Kidney epithelial cell (primary cell): ENCODE data around the gene GAPDH. TPM values are rescaled to one million over a fixed set of nuclear protein-coding genes. Genes with fewer than 3 reads are reported as not detected.

Experiments used
- DNase-seq: peaks from one replicate; pipeline ENCODE4 v3.0.0-alpha.2; 2010; ENCODE audit warnings: low read depth
- H3K27me3 ChIP-seq: 2 replicates; pipeline ENCODE4 v1.6.0; 2011; ENCODE audit warnings: low read length; ENCODE audit not compliant: control insufficient read depth, insufficient read depth
- H3K36me3 ChIP-seq: 2 replicates; pipeline ENCODE4 v1.5.1; 2011; ENCODE audit warnings: low read length; ENCODE audit not compliant: control insufficient read depth, insufficient read depth
- H3K4me3 ChIP-seq: 2 replicates; pipeline ENCODE4 v1.5.1; 2011; ENCODE audit warnings: low read depth, mild to moderate bottlenecking, control low read depth, low read length
- total RNA-seq: library from RNA; depleted of rRNA; stranded (reverse); fragments of >200 nt; gene quantifications from 2 replicates; pipeline ENCODE4 v1.2.3, GENCODE V29; 2015
- TF ChIP-seq, protein P1 (sequence below): IDR thresholded peaks from 2 replicates; pipeline ENCODE4 v1.5.1; 2011; ENCODE audit warnings: mild to moderate bottlenecking, moderate library complexity, low read length, control low read depth, inconsistent platforms; ENCODE audit not compliant: insufficient read depth, poor library complexity, severe bottlenecking

The GAPDH gene
- total RNA-seq, 1 donor from 2014 or later: 3,951 TPM

DNA sequence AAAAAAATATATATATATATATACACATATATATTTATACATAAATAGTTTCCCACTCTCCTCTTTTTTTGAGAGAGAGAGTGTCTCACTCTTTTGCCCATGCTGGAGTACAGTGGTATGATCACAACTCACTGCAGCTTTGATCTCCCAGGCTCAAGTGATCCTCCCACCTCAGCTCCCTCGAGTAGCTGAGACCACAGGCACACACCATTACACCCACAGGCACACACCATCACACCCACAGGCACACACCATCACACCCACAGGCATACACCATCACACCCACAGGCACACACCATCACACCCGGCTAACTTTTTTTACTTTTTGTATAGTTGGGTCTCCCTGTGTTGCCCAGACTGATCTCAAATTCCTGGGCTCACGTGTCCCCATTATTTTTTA is 14.1 kb upstream of the GAPDH start:
- DNase-seq: no peak
- TF ChIP-seq, protein P1, sequence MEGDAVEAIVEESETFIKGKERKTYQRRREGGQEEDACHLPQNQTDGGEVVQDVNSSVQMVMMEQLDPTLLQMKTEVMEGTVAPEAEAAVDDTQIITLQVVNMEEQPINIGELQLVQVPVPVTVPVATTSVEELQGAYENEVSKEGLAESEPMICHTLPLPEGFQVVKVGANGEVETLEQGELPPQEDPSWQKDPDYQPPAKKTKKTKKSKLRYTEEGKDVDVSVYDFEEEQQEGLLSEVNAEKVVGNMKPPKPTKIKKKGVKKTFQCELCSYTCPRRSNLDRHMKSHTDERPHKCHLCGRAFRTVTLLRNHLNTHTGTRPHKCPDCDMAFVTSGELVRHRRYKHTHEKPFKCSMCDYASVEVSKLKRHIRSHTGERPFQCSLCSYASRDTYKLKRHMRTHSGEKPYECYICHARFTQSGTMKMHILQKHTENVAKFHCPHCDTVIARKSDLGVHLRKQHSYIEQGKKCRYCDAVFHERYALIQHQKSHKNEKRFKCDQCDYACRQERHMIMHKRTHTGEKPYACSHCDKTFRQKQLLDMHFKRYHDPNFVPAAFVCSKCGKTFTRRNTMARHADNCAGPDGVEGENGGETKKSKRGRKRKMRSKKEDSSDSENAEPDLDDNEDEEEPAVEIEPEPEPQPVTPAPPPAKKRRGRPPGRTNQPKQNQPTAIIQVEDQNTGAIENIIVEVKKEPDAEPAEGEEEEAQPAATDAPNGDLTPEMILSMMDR: no peak
- Histone ChIP-seq H3K4me3 (no peak overlapping the region), H3K36me3 (peaks cover 1% of the 10 kb centered on the region), H3K27me3 (no peaks in the 10 kb centered on the region)

DNA sequence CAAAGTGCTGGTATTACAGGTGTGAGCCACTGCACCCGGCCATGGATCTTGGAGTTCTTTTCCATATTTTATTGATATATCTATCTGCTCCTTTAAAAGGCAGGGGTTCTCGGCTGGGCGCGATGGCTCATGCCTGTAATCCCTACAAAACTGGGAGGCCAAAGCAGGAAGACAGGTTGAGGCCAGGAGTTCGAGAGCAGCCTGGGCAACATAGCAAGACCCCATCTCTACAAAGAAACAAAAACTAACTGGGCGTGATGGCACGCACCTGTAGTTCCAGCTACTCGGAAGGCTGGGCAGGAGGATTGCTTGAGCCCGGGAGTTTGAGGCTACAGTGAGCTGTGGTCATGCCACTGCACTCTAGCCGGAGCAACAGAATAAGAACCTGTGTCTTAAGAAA is 12.1 kb upstream of the GAPDH start:
- no peak for DNase-seq
- TF ChIP-seq, protein P1: no peak
- H3K27me3 ChIP-seq: no peaks in the 10 kb centered on the region
- no peaks in the 10 kb centered on the region for H3K36me3 ChIP-seq
- no peak overlapping the region for H3K4me3 ChIP-seq

DNA sequence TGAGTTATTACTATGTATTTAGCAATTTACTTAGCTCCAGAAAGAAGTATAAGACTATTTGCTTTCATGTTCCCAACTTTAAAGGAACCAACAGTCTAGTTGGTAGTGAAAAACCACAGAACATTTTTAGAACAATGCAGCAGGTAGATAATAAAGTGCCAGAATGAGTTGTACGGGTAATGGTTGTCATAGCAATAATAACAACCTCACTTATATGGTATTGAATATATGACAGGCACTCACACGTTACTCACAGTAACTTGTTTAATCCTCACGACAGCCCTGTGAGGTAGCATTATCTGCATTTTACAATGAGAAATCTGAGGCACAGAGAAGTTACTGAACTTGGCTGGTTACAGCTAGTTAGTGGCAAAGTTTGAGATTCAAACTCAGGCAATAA is 10.6 kb upstream of the GAPDH start:
- TF ChIP-seq, protein P1: no peak
- no peak for DNase-seq
- no peaks in the 10 kb centered on the region for H3K27me3 ChIP-seq
- no peaks in the 10 kb centered on the region for H3K36me3 ChIP-seq
- H3K4me3 ChIP-seq: no peak overlapping the region

DNA sequence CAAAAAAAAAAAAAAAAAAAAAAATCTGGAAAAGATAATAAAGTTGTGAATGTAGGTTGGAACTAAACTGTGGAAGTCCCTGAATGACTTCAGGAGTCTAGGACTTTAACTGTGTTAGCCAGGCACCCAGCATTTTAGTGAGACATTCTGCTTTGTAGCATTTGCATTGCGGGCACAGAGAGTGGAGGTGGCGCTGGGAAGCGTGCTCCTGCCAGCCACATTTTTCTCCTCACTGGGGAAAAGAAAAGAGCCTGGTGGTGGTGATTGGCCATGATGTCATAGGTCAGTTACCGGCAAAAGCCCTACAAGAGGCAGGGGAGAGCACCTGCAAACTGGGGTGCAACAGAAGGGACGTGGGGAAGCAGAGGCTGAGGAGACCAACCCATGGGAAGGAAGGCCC is 9.7 kb upstream of the GAPDH start:
- Histone ChIP-seq H3K36me3 (no peaks in the 10 kb centered on the region), H3K27me3 (no peaks in the 10 kb centered on the region)
- TF ChIP-seq, protein P1: no peak

DNA sequence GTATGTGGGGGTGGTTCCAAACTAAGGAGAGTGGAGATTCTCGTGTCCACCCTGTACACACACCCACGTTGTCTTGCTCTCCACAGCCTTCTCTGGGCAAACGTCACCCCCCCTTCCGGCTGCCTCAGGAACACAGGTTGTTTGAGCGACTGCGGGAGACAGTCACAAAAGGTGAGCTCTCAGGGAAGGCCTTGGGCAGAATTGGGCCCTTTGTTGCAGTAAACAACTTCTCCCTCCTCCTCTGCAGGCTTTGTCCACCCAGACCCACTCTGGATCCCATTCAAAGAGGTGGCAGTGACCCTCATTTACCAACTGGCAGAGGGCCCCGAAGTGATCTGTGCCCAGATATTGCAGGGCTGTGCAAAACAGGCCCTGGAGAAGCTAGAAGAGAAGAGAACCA is 8.1 kb upstream of the GAPDH start:
- no peaks in the 10 kb centered on the region for H3K27me3 ChIP-seq
- TF ChIP-seq, protein P1: no peak
- no peaks in the 10 kb centered on the region for H3K36me3 ChIP-seq
- DNase-seq: no peak
- no peak overlapping the region for H3K4me3 ChIP-seq

More for the DNA sequence above, 9.7 kb upstream of the GAPDH start:
- DNase-seq: no peak
- H3K4me3 ChIP-seq: no peak overlapping the region

DNA sequence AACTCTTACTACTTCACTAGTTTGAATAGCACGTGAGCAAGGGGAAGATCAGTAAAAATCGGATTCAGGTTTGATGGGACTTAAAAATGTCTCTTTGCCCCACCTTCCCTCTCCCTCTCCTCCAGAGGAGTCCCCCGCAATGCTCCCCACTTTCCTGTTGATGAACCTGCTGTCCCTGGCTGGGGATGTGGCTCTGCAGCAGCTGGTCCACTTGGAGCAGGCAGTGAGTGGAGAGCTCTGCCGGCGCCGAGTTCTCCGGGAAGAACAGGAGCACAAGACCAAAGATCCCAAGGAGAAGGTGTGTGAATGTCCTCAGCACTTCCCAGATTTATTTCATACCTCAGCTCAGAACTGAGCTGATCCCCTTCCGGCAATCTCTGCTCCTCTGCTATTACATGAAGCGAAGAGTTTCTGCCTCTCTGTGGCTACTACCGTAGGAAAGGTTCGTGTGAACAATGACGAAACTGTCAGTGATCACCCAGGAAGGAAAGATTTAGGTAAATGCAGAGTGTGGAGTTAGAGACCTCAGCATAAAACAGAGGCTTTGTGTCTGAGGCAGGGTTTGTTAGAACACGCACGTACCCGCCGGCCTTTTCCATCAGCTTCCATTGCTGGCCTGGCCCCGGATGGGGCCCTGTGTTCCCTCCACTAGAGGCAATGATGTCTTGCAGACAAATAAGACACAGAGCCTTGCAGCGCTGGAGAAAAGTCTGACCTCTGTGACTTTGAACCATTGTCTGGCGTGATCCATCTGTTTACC is 7.4 kb upstream of the GAPDH start:
- Histone ChIP-seq H3K36me3 (no peaks in the 10 kb centered on the region), H3K4me3 (no peak overlapping the region), H3K27me3 (no peaks in the 10 kb centered on the region)
- TF ChIP-seq, protein P1: no peak
- no peak for DNase-seq
